NB4 (cell line): Measurements from ENCODE around the gene ADAMTSL1.

Experiments used
- CTCF ChIP-seq: IDR thresholded peaks from one replicate; pipeline ENCODE4 v1.5.1; 2012; ENCODE audit warnings: low read depth, low read length
- MAX ChIP-seq: IDR thresholded peaks from 2 replicates; pipeline ENCODE4 v1.6.1; 2011; ENCODE audit warnings: low read depth, low read length
- POLR2A ChIP-seq: IDR thresholded peaks from 2 replicates; pipeline ENCODE4 v1.6.1; 2011; ENCODE audit warnings: mild to moderate bottlenecking; ENCODE audit not compliant: insufficient read length; ENCODE audit errors: extremely low read depth

GRCh38 chr9:18775930-18776329 lies 302.0 kb downstream of the ADAMTSL1 start:
- TF ChIP-seq POLR2A (no peak), CTCF (no peak), MAX (no peak)
